ENCODE data around the gene ROBO1. TPM values are rescaled to one million over a fixed set of nuclear protein-coding genes. Genes with fewer than 3 reads are reported as not detected.

ROBO1 gene
- total RNA-seq, 1 donor from 2014 or later: 31.7 TPM

DNA sequence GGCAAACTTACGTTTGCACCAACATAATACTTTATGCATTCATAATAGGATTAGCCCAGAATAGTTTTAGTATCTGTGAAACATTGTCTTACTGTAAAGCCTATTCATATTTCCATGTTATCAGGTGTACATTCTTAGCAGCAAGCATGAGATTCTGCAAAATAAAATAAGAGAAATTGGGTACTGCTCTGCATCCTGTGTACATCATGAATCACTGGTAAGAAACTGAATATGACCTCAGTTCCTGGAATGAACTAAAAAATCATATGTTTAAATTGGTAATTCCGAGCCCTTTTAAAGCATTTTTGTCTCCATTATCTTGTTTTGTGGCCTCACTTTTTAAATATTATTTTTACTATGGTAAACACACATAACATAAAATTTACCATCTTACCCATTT lies 605.1 kb downstream of the ROBO1 start:
- DNase-seq (ENCODE audit: low spot score) (no peak), ATAC-seq (no peak)
- intact Hi-C loops (cut with DNase I): no loop called here

DNA sequence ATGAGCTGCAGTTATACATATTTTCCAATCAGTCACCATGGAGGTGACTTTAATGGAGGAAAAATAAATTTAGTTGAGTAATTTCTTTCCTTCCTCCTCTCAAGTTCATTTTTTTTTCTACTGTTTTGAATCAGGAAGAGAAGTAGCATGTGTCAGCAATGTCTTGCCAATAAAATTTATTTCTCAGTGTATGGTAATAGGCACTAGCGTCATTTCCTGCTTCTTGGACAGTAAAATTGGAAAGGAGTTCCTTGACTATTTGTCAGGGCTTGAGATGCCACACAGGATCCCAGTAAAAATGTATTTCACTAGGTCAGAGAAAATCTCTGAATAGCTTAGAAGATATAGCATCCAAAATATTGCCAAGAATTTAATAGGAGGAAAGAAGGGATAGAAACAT lies 605.9 kb downstream of the ROBO1 start:
- intact Hi-C loops (cut with DNase I): no loop called here
- no peak for ATAC-seq
- no peak for DNase-seq (ENCODE audit: low spot score)

GRCh38 chr3:79160421-79160820 lies 607.4 kb downstream of the ROBO1 start:
- DNase-seq (ENCODE audit: low spot score) (no peak), ATAC-seq (no peak)
- intact Hi-C loops (cut with DNase I): no loop called here

DNA sequence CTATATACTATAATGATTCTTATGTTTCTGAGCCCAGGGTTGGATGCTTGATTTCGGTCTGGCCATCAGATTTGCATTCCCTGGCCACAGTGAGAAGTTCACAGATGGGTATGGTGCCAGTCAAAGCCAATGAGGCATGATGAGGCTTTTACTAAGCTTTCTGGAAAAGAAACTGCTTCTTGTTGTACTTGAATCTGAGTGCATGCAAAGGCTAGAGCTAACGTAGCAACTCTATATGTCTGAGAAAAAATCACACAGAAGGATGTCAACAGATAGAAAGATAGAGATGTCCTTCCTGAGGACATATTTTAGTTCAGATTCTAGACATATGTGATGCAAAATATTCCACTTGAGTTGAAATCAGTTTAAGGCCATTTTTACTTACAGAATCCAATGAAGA lies 608.1 kb downstream of the ROBO1 start:
- DNase-seq (ENCODE audit: low spot score): no peak
- intact Hi-C loops (cut with DNase I): no loop called here
- ATAC-seq: no peak

- intact Hi-C loops (cut with DNase I): no loop called here
- ATAC-seq (no peak), DNase-seq (ENCODE audit: low spot score) (no peak)
Measured at GRCh38 chr3:79157191-79157590, 610.6 kb downstream of the ROBO1 start.

GRCh38 chr3:79154865-79155264 lies 612.9 kb downstream of the ROBO1 start:
- DNase-seq (ENCODE audit: low spot score) (no peak), ATAC-seq (no peak)
- intact Hi-C loops (cut with DNase I): loop anchor here (5.0 kb wide), 1 partner anchor 1343 kb away; no protein-coding TSS in a partner anchor

GRCh38 chr3:79148786-79149185 lies 619.0 kb downstream of the ROBO1 start:
- intact Hi-C loops (cut with DNase I): no loop called here
- DNase-seq (ENCODE audit: low spot score): no peak
- ATAC-seq: no peak

DNA sequence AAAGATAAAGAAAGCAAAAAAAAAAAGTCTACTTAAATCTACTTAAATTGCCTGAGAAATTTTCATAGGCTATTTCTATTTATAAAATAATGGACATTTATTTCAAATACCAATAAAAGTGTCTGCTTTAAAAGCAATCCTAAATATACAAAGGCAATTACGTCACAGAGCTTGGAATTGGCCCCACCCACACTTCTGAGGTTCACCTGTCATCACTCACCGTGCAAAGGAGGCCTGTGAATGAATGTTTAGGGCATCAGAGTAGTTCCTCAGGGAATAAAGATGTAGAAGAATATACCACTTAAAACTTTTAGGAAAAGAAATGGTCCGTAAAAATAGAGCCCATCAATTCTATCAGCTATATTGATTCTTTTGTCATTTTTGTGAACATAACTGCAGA lies 621.8 kb downstream of the ROBO1 start:
- DNase-seq (ENCODE audit: low spot score) (no peak), ATAC-seq (no peak)
- intact Hi-C loops (cut with DNase I): no loop called here

GRCh38 chr3:79140708-79141107 lies 627.1 kb downstream of the ROBO1 start:
- DNase-seq (ENCODE audit: low spot score) (no peak), ATAC-seq (no peak)
- intact Hi-C loops (cut with DNase I): no loop called here

DNA sequence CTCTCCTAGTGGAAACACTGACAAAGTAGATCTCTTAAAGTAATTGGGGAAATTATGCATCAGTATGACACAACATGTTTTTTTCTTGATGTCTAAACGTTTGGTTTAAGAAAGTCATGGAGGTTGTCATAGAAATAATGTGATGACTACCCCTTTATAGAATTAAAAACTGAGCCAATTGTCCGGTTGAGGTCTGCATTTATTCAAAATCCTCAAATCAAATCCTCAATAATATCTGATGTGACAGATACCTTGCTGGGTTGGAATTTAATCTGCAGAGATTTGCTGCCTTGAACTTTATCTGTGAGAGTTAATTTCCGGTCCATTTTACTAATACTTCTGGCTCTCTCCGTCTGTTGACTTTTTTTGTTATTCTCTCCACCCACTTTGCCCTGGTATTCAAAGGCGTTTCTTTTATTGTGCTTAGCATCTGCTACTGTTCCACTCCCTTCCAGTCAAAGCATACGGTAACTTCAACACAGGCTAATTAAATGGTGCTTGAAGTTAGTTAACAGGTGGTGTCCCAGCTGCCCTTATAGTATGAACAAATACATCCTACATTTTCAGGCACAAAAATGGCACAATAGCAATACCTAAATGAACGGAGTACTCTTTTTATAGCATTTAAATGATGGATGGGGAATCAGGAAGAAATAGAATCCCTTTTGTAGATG lies 628.3 kb downstream of the ROBO1 start:
- intact Hi-C loops (cut with DNase I): no loop called here
- ATAC-seq (no peak), DNase-seq (ENCODE audit: low spot score) (no peak)

DNA sequence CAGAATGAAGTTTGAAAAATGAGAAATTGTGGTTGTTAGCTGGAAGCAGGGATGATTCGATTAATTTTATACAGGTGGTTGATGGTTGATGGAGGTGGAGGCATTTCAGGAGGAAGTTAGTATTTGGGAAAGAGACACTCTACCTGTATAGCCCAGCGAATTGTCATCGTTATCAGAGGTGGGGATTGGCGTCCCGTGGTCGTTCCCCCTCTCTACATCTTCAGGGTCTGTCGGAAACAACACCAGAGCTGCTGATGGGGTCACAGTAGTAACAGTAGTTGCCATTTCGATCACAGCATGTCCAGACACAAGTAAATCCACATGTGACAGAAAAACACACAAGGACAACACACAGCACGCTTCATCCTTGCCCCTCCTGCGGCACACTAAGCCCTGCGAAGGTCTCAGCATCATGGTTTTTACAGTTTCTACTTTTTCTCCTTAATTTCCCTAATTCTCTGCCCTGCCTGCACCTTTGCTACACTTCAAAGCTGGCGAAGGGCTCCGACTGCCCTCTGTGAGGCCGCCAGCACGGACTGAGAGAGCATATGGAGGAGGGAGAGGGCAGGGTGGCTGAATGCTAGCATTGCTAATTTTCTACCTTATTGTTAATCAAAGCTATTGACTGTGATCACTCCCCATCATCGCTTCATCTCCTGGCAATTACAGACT lies 642.3 kb downstream of the ROBO1 start:
- DNase-seq (ENCODE audit: low spot score) (no peak), ATAC-seq (no peak)
- intact Hi-C loops (cut with DNase I): no loop called here

DNA sequence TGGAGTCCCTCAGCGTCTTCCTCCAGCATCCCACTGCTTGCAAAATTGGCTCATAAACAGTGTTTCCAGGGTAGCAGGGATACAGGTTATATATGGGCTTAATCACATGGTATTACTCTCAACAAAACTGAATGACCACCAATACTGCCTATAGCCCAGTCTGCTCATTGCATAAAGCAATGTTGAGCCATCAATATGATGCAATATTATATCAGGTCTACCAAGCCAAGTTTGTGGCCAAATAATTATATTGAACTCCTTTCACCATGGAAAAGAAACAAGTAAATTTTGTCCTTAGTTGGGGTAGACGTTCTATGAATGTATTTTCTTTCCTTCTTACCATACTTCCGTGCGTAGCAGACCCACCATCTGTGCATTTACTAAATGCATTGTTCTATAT lies 652.3 kb downstream of the ROBO1 start:
- ATAC-seq (no peak), DNase-seq (ENCODE audit: low spot score) (no peak)
- intact Hi-C loops (cut with DNase I): no loop called here

DNA sequence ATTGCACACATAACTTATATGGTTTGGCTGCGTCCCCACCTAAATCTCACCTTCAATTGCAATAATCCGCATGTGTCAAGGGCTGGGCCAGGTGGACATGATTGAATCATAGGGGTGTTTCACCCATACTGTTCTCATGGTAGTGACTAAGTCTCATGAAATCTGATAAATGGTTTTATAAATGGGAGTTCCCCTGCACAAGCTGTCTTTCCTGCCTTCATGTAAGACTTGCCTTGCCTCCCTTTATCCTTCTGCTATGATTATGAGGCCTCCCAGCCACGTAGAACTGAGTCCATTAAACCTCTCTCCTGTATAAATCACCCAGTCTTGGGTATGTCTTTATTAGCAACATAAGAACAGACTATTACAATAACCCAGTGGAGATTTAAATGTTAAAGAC lies 653.9 kb downstream of the ROBO1 start:
- intact Hi-C loops (cut with DNase I): no loop called here
- ATAC-seq (no peak), DNase-seq (ENCODE audit: low spot score) (no peak)

GRCh38 chr3:79111375-79112052 lies 656.3 kb downstream of the ROBO1 start:
- intact Hi-C loops (cut with DNase I): no loop called here
- DNase-seq (ENCODE audit: low spot score) (no peak), ATAC-seq (no peak)

GRCh38 chr3:79109754-79110153 lies 658.0 kb downstream of the ROBO1 start:
- DNase-seq (ENCODE audit: low spot score) (no peak), ATAC-seq (no peak)
- intact Hi-C loops (cut with DNase I): no loop called here

GRCh38 chr3:79103307-79103706 lies 664.5 kb downstream of the ROBO1 start:
- ATAC-seq (no peak), DNase-seq (ENCODE audit: low spot score) (no peak)
- intact Hi-C loops (cut with DNase I): no loop called here

DNA sequence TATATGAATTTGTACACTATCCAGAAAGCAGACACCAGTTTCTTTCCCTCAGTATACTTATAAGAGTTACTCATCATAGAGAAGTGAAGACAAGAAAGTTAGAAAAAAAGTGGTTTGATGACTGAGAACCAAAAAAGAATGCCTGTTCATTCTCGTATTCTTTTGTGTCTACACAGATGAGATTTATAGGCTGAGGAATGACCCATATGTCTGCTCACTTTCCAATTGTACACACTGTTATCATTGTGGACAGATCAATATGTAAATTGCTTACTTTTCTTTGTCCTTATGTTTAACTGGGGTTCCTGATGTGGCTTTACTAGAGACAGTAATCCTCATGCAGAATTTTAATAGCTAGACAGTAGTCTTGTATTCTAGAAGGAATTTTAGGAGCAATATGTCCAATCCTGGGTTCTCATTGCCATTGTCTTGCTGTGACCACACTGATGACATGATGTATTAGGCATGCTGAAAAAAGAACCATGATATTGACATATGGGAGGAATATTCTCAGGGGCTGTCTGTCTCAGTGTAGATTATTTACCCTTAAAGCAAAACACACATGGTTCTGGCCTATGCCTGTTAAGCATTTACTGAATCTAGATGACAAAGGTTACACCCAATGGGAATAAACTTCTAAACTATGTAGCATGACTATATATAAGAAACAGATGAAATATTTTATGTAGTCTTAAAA lies 669.7 kb downstream of the ROBO1 start:
- intact Hi-C loops (cut with DNase I): no loop called here
- no peak for ATAC-seq
- DNase-seq (ENCODE audit: low spot score): no peak

- no peak for ATAC-seq
- intact Hi-C loops (cut with DNase I): no loop called here
- DNase-seq (ENCODE audit: low spot score): no peak
Measured at GRCh38 chr3:79094654-79095053, 673.1 kb downstream of the ROBO1 start.

GRCh38 chr3:79086514-79086913 lies 681.3 kb downstream of the ROBO1 start:
- intact Hi-C loops (cut with DNase I): no loop called here
- ATAC-seq (no peak), DNase-seq (ENCODE audit: low spot score) (no peak)

- intact Hi-C loops (cut with DNase I): no loop called here
- no peak for ATAC-seq
- no peak for DNase-seq (ENCODE audit: low spot score)
Measured at GRCh38 chr3:79085171-79085570, 682.6 kb downstream of the ROBO1 start.

Data from sciatic nerve (tissue), 2 donors.